Transverse colon (tissue), 4 donors: ENCODE measurements around the gene PRRG4. TPM values are rescaled to one million over a fixed set of nuclear protein-coding genes. Genes with fewer than 3 reads are reported as not detected.

Experiments used
- DNase-seq: peaks from one replicate; pipeline ENCODE4 v3.0.0-alpha.2; 2019
- H3K27ac ChIP-seq, 4 donors: fragments of 200-600 bp; sonication (generic); 2 replicates each; pipeline ENCODE4 v1.5.1; 2016 to 2018; ENCODE audit warnings: inconsistent platforms in 4 of 4
- H3K27me3 ChIP-seq: fragments of 200-600 bp; sonication (generic); 2 replicates; pipeline ENCODE4 v1.5.1; 2017; ENCODE audit warnings: inconsistent platforms
- H3K36me3 ChIP-seq, 4 donors: fragments of 200-600 bp; sonication (generic); 2 replicates each; pipeline ENCODE4 v1.5.1; 2017 to 2019; ENCODE audit warnings: inconsistent platforms in 4 of 4
- H3K4me1 ChIP-seq, 4 donors: fragments of 200-600 bp; sonication (generic); 2 replicates each; pipeline ENCODE4 v1.5.1; 2017 to 2020; ENCODE audit warnings: inconsistent platforms in 4 of 4
- H3K4me3 ChIP-seq, 4 donors: fragments of 200-600 bp; sonication (generic); 1 replicate in 1 of 4; 2 replicates in 3 of 4; pipeline versions ENCODE4 v1.5.1 to v1.6.1; 2017 to 2019; ENCODE audit warnings: inconsistent platforms in 4 of 4
- H3K9me3 ChIP-seq, 2 donors: fragments of 200-600 bp; sonication (generic); 2 replicates each; pipeline ENCODE4 v1.5.1; 2017 to 2019; ENCODE audit warnings: inconsistent platforms in 2 of 2
- EP300 ChIP-seq: sonication (generic); formaldehyde crosslinking; IDR thresholded peaks from one replicate; pipeline ENCODE4 v1.6.1; 2017; ENCODE audit warnings: antibody characterized with exemption, low read depth
- POLR2A ChIP-seq: fragments of 450-650 bp; IDR thresholded peaks from one replicate; pipeline ENCODE4 v1.6.1; 2016; ENCODE audit warnings: antibody characterized with exemption, mild to moderate bottlenecking, moderate library complexity
- POLR2AphosphoS5 ChIP-seq, 3 donors: sonication (generic); formaldehyde crosslinking; IDR thresholded peaks; one replicate each; pipeline ENCODE4 v1.6.1; 2016; ENCODE audit warnings: antibody characterized with exemption in 3 of 3
- WGBS, 2 donors: methylation state at CpG; one replicate each; pipeline ENCODE4 v1.1.5; 2018; ENCODE audit warnings: low coverage in 1 of 2; 5-methylcytosine and 5-hydroxymethylcytosine counted together
- in situ Hi-C, 4 donors: fragments of 200-750 bp; cut with MboI; loops; one replicate each; pipeline versions ENCODE4 v1.15.0 to v1.15.1; 2017; ENCODE audit warnings: low sequenced_read_pairs in 3 of 4, low pct_ligation_motif_present in 1 of 4, low pct_unique_long_range_greater_than_20kb in 1 of 4
- intact Hi-C: fragments of 100-400 bp; cut with DNase I; formaldehyde crosslinking; loops from one replicate; pipeline ENCODE4 v1.15.1; 2023; ENCODE audit warnings: low total_unique reads
- total RNA-seq, 4 donors: library from RNA; depleted of rRNA; stranded (reverse); fragments of >200 nt; gene quantifications; one replicate each; pipeline ENCODE4 v1.1.0, GENCODE V29; 2016
- TF ChIP-seq, protein P1 (sequence below), 5 experiments: fragments of 200-600 bp in 3 of 5; fragments of 450-650 bp in 2 of 5; sonication (generic) in 3 of 5; IDR thresholded peaks; 1 replicate in 2 of 5; 2 replicates in 3 of 5; pipeline ENCODE4 v1.5.1; 2016 to 2017; ENCODE audit warnings: antibody characterized with exemption in 5 of 5, inconsistent platforms in 3 of 5, mild to moderate bottlenecking in 2 of 5, moderate library complexity in 1 of 5

PRRG4 gene
- total RNA-seq, 4 donors from 2014 or later, result 4.8 to 24.6 (median 15.9) TPM

DNA sequence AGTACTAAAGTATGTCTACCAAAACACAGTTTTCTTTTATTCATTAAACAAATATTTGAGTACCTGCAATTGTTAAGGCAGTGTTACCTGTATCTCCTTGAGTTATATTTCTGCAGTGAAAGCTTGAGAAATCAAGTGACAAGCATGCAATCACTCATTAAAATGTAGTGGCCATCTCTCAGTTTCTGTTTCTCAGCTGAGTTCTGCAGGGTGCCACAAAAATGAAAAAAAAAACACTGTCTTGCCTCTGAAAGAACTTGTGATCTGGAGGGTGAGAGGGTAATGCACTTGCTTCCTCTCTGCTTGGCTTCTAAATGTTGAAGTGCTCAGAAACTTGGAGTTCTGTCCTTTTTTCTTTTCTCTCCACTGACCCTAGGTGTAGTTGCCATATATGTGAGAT lies 69.7 kb downstream of the PRRG4 start:
- Histone ChIP-seq H3K4me3 (no peak overlapping the region), H3K27me3 (no peaks in the 10 kb centered on the region), H3K36me3 (no peaks in the 10 kb centered on the region), H3K4me1 (peaks cover 0 to 9% (median 0%) of the 10 kb centered on the region in 4 donors), H3K27ac (no peak overlapping the region), H3K9me3 (no peaks in the 10 kb centered on the region)
- in situ Hi-C loops, result loop anchor here in 1 of 4 donors (10.0 kb wide), 1 partner anchor 55 kb away; no protein-coding TSS in a partner anchor
- DNase-seq, result no peak
- TF ChIP-seq, protein P1, sequence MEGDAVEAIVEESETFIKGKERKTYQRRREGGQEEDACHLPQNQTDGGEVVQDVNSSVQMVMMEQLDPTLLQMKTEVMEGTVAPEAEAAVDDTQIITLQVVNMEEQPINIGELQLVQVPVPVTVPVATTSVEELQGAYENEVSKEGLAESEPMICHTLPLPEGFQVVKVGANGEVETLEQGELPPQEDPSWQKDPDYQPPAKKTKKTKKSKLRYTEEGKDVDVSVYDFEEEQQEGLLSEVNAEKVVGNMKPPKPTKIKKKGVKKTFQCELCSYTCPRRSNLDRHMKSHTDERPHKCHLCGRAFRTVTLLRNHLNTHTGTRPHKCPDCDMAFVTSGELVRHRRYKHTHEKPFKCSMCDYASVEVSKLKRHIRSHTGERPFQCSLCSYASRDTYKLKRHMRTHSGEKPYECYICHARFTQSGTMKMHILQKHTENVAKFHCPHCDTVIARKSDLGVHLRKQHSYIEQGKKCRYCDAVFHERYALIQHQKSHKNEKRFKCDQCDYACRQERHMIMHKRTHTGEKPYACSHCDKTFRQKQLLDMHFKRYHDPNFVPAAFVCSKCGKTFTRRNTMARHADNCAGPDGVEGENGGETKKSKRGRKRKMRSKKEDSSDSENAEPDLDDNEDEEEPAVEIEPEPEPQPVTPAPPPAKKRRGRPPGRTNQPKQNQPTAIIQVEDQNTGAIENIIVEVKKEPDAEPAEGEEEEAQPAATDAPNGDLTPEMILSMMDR (IDR thresholded peaks at IDR 0.05), result no peak
- TF ChIP-seq POLR2AphosphoS5 (IDR thresholded peaks at IDR 0.05), result no peak
- no peak for TF ChIP-seq POLR2A
- intact Hi-C loops, result no loop called here

DNA sequence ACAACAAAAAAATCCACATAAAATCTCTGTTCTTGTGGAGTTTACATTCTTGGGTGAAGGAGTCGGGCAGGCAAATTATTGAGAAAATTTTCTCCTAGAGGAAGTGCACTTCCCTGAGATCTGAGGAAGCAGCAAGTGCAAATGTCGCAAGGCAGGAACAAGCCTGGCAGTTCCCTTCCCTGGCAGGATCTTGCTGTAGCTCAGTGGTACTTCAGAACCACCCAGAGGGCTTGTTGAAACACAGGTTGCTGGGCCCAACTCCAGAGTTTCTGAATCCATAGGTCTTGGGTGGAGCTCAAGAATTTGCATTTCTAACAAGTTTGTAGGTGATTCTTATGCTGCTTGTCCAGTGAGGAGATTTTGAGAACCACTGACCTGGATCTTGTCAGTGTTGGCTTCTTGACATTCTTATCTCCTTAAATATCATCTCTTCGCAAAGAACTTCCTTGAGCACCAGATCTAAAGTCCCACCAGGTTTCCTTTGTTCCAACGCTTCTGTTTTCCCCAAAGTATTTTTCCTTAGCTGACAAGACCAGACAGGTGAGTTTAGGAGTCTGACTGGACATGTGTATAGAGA lies 72.5 kb downstream of the PRRG4 start:
- Histone ChIP-seq H3K4me3 (no peak overlapping the region), H3K27me3 (no peaks in the 10 kb centered on the region), H3K4me1 (no peaks in the 10 kb centered on the region), H3K27ac (no peak overlapping the region), H3K9me3 (no peaks in the 10 kb centered on the region), H3K36me3 (no peaks in the 10 kb centered on the region)
- in situ Hi-C loops (no loop called here), intact Hi-C loops (no loop called here)
- no peak for TF ChIP-seq POLR2A
- TF ChIP-seq, protein P1 (IDR thresholded peaks at IDR 0.05), result no peak
- no peak for TF ChIP-seq EP300
- no peak for TF ChIP-seq POLR2AphosphoS5 (IDR thresholded peaks at IDR 0.05)
- no peak for DNase-seq
- WGBS, 2 donors, result 93 to 96% methylated on average over 3 to 4 of the region's 4 CpGs

DNA sequence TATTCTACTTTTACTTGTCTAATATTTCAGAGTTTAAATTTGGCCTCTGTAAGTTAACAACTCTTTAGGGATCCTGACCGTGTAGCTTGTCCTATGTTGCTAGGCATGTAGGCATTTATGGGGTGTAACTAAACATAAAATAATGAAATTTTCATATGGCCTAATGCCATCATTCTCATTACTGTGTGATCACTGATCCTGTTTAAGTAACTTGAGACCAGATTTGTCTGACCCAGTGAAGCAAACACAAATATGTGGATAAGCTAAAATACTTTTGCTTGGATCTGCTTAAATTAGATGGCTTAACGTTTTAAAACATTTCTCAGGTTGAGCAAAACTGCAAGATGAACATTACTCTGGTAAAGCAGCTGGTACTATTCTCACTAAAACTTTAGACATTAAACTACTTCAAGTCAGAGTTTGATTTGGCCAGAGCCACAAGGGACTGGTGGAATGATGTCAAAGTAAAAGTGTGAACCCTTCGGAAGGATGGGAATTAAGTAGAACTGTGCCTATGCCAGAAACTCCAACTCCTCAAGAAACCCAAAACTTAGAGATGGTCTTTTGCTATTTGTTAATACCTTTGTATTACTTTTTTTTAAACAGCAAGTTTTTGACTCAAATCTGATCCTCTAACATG lies 75.4 kb downstream of the PRRG4 start:
- WGBS, 2 donors, result 62 to 67% methylated on average over 3 of the region's 3 CpGs
- DNase-seq, result no peak
- in situ Hi-C loops, result no loop called here
- no peaks in the 10 kb centered on the region for H3K9me3 ChIP-seq
- H3K27ac ChIP-seq, result no peak overlapping the region
- H3K36me3 ChIP-seq, result no peaks in the 10 kb centered on the region
- intact Hi-C loops, result no loop called here
- H3K27me3 ChIP-seq, result no peaks in the 10 kb centered on the region
- H3K4me3 ChIP-seq, result no peak overlapping the region
- no peaks in the 10 kb centered on the region for H3K4me1 ChIP-seq
- TF ChIP-seq POLR2A (no peak), EP300 (no peak), POLR2AphosphoS5 (IDR thresholded peaks at IDR 0.05) (no peak)
- TF ChIP-seq, protein P1 (IDR thresholded peaks at IDR 0.05), result no peak

Other genes with a start within 250 kb of the PRRG4 start
- 100 to 1,000 TPM in 2 of 4 donors, 10 to 100 TPM in 2; 34.4 to 235 (median 147) TPM for gene EIF3M, start 246.1 kb upstream of the PRRG4 start, total RNA-seq
- gene CCDC73, start 35.3 kb upstream of the PRRG4 start, total RNA-seq, result not detected
- 10 to 100 TPM; 20.5 to 39.2 (median 31.9) TPM for gene QSER1, start 62.9 kb downstream of the PRRG4 start, total RNA-seq
- 10 to 100 TPM in 2 of 4 donors, 1 to 10 TPM in 2; 3.2 to 18.7 (median 11.5) TPM for gene DEPDC7, start 186.0 kb downstream of the PRRG4 start, total RNA-seq
- gene TCP11L1, start 209.6 kb downstream of the PRRG4 start, total RNA-seq, result 10 to 100 TPM; 24.3 to 90.2 (median 66.1) TPM